GM19328 (cell line): ENCODE measurements around the gene TMEM245.

Source experiments
- ATAC-seq: cut with Tn5 transposase; IDR thresholded peaks from one replicate; pipeline ENCODE4 v1.9.1; 2021; ENCODE audit warnings: mild to moderate bottlenecking, moderate library complexity; ENCODE audit not compliant: unreplicated experiment

The TMEM245 gene

DNA sequence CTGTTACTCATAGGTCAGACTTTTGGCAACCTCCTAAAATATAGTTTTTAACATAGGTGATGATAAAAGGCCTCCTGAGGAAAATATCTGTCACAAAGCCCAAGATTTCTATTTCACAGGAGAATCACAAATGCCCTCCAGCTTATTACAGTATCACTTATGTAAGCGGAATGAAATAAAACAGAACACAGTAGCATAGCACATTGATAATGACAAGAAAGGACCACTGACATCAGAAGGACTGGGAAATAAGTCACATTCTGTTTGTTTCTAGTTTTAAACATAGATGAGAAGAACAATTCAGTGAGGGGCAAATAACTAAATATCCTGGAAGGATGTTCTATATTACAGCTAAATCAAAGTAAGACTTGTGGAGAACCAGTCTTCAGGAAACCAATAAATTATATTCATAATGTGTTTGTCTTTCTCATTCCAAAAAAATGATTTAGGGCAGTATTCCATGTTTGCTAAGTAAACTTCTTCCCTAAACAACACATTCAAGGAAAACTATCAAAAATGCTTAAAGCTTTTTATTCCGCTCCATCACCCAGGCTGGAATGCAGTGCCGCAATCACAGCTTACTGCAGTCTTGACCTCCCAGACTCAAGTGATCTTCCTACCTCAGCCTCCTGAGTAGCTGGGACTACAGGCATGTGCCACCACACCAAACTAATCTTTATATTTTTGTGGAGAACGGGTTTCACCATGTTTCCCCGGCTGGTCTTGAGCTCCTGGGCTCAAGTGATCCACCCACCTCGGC, 85.6 kb downstream of the TMEM245 start:
- ATAC-seq = no peak

DNA sequence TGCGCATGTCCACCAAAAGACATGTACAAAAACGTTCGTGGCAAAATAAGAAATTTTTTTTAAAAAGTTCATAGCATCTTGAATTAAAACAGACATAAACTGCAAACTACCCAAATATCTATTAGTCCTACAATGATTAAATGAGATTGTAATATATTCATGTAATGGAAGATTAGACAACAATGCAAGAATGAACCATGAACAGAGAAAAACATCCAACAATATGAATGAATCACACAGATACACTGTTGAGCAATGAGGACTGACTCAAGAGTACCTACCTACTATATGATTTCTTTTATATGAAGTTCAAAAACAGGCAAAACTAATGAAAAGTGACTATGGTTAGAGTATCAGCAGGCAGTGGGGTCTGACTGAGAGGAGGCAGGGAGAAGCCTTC, 88.5 kb downstream of the TMEM245 start:
- ATAC-seq = no peak

DNA sequence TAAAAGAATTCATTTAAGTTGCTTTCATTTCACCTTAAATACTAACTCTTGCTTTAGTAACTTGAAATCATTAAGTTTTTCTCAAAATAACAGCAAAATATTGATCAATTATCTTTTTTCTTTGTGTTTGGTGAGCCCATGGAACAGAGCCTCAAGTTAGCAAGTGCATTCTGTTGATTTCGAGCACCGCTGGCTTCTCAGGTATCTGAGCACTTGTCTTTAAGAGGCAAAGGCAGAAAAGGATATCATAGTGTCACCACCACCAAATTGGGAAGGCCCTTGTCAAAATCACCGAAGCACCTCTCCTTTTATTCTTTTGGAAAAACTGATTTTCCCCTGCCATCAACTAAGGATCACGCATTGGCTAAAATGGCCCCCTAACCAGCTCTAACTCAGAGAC, 89.3 kb downstream of the TMEM245 start:
- no peak for ATAC-seq

DNA sequence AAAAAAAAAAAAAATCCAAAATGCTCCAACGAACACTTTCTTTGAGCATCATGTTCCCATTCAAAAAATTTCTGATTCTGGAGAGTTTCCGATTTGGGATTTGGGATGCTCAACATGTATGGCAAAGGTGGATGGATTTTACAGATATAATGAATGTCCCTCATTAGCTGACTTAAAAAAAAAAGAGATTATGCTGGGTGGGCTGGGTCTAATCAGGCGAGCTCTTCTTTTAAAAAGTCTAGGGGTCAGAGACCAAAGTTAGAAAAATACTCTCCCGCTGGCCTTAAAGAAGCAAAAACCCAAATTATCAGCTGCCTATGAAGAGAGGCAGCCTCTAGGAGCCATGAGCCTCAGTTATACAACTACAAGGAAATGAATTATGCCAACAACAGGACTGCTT, 91.3 kb downstream of the TMEM245 start:
- ATAC-seq = no peak

DNA sequence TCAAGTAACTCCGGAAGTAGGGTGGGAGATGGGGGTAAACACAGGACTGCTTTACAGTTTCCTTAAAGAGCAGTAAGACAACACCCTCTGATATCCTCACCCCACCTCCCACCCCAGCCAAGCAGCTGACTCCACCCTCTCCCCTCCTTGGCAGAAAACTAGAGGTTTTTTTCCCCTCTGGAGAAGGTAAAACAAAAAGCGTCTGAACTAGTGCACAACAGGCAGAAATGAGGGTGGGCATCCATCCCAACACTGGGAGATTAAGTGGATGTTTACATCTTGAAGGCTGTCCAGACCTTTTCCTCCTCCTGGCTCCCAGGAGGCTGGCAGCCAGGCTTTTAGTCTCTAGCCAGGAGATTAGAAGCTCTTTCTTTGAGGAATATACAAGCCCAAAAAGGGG, 92.6 kb downstream of the TMEM245 start:
- no peak for ATAC-seq

DNA sequence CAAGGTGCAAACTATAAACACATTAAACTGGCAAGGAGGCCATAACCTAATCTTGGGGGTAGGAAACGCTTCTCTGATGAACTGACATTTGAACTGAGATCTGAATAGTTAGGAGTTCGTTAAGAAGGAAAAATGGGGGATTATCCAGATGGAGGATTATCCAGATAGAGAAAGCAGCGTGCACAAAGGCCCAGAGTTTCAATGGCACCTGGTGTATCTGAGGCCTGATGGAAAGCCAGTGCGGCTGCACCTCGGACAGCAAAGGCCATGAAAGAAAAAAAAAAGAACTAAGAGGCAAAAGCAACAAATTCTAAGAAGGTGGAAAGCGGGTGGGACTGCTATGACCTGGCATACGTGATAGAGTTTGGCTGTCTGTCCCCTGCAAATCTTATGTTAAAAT, 93.4 kb downstream of the TMEM245 start:
- ATAC-seq = no peak

DNA sequence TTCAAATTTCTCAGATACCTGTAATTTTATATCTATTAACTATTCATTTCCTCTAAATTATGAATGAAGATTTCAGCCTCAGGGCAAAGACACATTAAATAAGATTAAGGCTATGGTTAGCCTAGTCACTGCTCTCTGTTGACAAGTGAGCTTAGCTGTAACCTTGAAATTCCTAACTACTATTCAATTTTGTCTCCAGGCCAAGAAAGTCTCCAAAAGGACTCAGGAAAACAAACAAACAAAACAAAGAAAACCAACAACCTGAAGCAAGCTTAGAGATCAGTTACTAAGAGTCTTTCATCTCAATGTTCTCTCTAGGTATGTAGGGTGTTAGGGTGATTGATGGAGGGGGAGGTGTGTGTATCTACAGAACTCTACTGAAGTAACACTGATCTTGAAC, 96.9 kb downstream of the TMEM245 start:
- no peak for ATAC-seq

DNA sequence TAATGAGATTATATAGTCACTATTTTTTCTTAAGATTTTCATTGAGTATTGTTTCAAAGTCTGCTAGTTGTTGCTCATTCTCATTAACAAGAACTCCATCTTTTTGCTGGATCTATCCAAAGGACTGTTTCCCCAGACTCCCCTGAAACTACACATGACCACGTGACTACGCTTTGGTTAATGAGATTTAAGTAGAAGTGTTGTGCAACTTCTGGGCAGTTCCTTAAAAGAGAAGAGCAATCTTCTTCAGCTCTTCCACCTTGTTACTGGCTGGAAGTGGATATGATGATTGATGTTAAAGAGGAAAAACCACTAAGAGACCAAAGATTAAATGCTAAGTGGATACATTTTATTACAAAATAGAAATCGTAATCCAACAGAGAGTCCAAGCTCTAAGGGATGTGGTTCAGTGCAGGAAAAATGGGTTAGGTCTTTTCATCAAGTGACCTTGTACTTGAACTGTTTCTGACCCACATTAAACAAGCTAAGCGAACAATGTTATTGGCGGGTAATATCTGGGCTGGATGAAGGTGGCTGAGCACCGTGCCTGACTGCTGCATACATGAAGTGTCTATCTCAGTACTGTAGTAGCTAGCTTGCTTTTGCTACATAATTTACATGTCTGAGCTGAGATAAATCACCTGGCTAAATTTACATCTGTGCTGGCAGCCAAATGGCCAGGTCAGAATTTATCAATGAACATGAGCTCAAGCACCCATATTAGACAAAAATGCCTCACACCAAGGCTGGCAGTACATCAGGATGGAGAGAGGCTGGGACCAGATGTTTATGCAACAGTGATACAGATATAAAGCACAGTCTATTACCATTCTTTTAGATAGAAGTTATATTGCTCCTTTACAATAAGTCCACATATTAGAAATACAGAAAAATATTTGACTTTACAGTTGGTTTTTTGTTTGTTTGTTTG, 98.9 kb downstream of the TMEM245 start:
- ATAC-seq = no peak

DNA sequence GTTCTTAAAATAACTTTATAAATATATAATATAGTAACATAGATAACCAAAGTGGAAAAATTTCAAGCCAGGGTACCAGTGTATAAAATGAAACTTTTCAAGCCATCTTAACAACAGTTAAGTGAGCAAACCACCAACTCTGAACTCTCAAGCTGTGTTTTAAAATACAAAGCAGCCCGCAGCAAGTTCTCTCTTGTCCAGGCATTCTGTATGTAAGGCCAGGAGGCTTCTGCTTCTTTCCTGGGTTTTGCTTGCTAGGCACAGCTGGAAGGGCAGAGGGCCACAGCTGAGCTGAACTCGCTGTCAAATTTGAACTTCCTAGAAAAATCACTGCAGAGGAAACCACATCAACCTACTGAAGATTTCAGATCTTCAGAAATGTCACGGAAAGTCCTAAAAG, 99.6 kb downstream of the TMEM245 start:
- ATAC-seq = no peak

DNA sequence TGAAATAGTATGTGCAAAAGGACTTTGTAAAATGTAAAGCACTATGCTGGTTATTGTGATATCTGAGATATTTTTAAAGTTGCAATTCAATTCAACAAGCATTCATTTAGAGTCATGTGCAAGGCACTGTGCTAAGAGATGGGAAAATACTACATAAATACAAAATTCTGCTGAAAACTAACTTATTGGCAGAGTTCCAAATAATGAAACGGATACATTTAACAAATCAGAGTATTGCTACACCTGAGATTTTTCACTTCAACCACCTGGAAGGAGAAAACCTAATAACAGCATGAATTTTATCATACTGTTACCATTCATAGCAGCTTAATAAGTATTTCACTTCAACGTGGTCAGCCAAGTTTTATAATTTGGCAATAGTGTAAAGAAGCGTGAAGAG, 100.3 kb downstream of the TMEM245 start:
- no peak for ATAC-seq

DNA sequence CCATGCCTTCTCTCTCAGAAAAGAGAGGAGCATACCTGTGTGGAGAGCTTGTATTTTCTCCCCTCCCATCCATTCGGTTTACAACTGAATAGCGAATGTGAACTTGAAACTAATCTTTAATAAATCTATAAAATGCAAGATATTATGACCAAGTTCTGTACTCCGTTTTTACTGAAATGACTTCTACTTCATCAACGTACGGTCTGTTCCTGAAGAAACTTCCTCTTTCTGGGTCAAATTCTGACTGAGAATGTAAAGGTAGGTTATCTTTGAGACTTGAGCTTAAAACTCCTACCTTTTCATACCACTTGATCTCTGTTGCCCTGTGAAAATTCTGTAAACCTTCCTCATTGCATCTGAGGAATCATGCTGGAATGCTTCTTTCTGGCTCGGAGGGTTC, 102.3 kb downstream of the TMEM245 start:
- ATAC-seq = peak; percentile 30

DNA sequence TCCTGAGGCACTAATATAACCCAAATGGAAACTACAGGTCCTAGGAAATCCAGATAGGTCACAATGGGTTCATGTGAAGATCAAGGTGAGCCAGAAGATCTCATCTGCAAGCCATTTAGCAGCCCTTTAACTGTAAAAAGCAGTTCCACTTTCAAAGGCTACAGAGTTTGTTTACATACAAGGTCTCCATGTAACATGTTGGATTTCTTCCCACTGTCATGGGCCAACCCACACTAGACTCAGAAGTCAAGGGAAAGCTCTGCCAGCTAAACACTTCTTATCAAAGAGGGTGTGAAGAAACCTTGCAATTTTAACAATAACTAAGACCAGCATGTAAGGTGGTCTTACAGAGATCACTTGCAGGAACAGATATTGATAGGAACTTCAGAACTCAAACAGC, 102.7 kb downstream of the TMEM245 start:
- ATAC-seq = no peak

DNA sequence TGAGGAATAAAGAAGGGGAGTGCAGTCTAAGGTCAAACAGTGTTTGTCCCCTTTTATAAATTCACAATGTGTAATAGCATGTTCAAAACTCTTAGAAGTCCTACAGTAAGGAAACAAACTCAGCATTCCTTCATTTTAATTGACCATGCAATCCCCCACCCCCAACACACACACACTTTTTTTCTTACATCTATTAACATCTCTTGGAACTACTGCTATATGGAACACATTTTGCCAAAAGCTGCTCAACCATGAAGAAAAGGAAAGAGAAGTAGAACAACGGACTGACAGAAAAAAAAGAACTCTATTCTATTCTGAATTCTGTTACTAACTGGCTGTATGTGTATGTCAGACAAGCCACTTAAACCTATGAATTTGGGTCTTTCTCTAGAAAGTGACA, 103.6 kb downstream of the TMEM245 start:
- no peak for ATAC-seq

DNA sequence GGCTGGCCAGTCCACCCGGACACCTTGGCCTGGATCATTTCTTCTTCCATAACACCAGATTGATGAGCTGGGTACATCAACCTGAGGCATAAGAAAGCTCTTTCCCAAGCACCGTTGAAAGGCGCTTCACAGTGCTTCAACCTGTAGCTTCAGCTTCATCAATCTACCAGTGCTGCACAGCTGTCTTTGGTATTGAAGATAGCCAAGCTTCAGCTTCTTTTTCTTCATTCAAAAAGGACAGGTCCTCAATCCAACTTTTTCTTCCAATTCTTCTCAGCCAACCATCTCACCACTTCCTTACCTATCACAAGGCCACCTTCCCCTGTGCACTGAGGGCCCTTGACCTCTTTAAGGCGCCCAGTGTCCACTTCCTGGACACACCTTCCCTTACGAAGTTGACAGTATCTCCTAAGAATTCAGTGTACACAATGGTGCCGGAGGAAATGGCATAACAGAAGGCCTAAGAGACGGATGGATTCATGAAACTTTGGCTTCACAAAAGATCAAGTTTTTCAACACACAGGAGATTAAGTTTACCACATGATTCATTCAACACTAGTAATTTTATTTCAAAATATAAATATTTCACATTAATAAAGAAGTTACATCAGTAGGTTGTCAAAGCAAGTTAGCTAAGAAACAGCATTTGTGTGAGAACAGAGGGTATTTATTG, 105.0 kb downstream of the TMEM245 start:
- no peak for ATAC-seq

DNA sequence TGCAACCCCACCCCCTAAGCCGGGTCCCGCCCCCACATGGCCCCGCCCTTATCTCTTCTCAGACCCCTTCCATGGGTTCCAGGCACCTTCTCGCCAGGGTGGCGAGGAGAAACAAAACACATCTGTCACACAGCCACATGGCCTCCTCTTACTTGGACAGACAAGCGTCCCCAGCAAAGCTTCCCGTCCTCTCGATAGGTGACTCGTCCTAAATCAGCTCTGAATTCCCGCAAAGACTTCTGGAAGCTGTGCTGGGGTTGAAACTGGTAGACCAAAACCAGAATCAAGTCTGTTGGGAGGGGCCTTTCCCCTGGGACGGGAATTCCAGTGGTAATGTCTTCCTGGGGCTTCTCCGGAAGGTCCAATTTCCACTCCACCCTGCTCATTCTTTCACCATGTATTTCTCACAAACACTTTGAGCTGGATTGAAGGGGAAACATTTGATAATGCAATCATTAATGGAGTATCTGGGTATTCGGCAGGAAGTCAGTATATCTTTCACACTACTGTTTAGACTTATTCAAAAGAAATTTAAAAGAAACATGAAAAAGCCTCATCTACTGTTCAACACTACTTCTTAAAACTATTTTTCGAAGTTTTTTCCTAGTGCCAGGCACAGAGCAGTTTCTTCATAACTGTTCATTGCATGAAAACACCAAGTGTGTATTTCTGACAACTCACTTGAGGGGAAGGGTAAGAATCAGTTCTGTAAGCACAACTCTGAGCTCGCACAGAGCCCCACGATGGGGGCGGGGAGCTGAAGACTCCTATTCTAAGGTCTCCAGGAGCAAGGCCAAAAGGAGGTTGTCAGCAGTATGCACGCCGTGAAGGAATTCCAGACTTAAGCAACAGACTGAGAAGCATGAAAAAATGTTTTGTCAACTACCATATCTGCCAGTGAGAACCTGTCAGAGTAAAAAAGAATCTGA, 105.8 kb downstream of the TMEM245 start:
- no peak for ATAC-seq

DNA sequence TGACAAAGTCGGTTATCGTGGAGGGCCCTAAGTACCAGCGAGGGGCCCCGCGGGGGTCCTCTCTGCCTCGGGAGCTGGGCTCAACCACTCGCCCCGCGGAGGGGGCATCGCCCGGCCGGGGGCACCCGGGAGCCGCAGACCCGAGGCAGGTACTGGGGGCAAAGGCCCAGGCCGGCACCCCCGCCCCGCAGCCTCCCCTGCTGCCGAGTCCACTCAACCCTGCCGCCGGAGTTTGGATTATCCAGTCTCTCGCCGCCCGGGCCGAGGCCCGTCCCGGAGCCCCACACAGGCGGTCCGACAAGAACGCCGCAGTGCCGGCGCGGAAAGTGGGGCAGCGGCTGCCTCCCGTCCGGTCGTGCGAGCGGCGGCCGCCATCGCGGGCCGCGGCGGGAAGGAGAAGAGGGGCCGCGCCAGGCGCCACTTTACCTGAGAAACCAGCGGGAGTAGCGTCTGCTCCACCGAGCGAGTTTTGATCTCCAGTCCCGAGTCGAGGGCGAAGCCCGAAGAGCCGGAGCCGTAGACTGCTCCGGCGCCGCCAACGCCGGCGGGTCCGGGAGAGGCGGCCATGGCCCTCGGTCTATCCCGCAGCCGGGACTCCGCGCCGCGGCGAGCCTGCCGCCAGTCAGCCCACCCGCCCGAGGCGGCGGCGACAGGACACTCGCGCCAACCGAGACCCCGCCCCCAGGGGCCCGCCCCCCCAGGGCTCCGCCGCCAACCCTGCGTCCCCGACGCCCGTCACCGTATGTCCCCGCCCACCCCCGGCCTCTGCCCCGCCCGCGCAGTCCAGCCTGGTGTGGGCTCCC, 106.7 kb downstream of the TMEM245 start, which contains the start of gene CTNNAL1:
Gene CTNNAL1 (minus strand): TSS at position 624 of the 803 bp plus-strand sequence. CDS start 57 bp downstream, at position 567.
- ATAC-seq = peak; percentile 64

DNA sequence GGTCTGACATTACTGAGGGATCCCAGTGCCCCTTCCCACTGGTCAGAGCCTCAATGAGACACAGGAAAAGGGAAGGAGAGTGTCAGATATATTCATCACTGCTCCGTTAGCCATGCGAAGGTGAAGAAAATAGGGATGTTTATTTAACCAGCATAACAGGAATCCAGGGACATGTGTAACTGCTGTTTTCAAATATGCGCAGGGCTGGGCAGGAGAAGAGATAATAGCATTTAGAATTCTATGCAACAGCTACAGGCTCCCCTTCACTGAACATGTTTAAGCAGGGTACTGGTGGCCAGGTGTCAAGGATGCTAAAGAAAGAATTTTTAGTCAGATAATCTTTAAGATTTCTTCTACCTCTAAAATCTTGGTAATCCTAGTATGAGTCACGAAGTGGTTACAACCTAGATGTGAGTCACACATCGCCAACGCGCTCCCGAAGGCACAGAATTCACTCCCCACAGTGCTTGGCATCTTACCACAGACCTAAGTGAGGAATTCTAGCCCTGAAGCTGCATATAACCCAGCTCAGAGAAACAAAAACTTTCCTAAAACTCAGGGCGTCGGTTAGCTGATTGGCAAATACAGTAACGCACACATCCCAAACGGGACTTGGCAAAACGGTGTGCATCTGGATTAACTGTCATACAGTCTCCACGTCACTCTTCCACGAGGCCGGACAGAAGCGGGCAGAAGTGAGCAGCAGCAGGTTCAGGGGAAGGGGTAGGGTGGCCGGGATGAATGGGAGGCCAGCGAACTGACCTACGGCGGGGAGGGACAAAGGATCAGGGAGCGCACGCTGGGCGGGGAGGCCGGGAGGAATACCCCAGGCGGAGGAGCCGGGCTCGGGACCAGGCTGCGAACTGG, 107.5 kb downstream of the TMEM245 start:
- ATAC-seq = peak; percentile 17

DNA sequence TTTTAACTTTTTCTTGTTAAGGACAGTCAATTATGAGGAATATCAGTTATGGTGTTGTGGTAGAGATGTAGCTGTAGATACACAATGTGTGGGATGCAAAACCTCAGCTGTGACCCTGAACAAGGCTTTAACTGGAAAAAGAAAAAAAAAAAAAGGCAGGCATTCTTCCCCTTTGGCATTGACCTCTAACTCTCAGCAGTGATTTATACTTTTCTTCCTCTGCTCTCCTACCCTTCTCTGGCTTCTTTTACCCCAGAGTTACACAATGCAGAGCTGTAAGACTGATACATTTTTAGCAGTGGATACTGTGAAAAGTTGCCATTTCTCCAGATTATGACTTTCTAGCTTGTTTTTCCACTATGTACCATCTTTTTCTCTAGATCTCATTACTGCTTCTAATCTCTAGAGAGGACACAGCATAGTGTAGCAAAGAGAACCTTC, 108.5 kb downstream of the TMEM245 start:
- ATAC-seq = no peak

DNA sequence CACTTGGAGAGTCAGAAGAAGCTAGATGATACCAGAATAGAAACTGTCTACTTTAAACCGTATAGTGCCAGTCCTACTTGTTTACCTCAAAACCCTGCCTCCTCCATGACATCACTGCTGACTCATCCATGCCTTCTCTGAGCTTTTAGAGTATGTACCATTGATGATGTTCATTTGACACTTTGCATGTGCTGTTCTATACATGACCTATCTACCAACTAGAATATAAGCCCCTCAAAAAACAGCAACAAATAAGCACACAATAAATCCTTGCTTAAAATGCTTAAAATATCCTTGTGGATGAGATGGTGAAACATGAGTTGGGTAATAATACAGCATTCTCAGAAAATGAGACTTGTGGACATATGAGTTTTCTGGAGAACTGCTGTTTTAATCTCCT, 109.0 kb downstream of the TMEM245 start:
- no peak for ATAC-seq
